Right renal cortex interstitium (tissue), 3 donors: ENCODE measurements around the gene OR2T1. TPM values are rescaled to one million over a fixed set of nuclear protein-coding genes. Genes with fewer than 3 reads are reported as not detected.
"Not testable (repeated sequence)": the region's sequence is repeated elsewhere in the genome, so short reads cannot be mapped to it uniquely, and the experiment has no call there.

Source experiments
- DNase-seq, 3 donors: peaks; one replicate each; pipeline ENCODE4 v3.0.0-alpha.2; 2013; ENCODE audit warnings: low read depth in 3 of 3, low spot score in 2 of 3
- polyA plus RNA-seq, 3 donors: library from polyadenylated mRNA; unstranded; fragments of 120-200 nt; gene quantifications; one replicate each; pipeline ENCODE4 v1.2.1, GENCODE V29; 2013; ENCODE audit not compliant: insufficient read length in 3 of 3

Gene OR2T1
- polyA plus RNA-seq, 3 donors, result not detected

DNA sequence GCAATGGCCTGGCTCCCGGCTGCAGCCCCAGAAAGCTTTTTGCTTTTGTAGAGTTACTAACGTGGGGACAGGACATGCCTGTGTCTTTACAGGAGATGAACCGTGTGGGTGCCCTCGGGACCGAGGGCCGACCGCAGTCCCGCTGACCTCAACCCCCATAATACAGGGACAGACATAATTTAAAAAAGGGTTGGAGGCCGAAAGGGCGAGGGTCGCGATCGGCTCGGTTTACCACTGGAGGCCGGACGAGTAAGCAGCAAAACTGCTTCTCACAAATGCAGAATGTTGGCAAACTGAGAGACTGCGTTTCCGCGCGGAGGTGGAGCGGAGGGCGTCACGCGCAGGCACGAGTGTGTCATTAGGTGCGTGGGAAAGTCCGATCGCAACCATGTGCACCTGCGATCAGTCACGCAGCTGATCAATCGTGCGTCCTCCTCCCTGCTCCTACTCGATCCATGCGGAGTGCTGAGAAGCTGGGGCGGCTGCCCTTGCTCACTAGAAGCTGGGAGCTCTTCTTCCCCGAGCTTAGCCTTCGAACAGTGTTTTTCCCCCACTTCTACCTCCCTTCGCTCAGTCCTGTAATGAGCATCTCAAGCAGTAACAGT lies 31.1 kb downstream of the OR2T1 start:
- DNase-seq, result not testable (repeated sequence)

DNA sequence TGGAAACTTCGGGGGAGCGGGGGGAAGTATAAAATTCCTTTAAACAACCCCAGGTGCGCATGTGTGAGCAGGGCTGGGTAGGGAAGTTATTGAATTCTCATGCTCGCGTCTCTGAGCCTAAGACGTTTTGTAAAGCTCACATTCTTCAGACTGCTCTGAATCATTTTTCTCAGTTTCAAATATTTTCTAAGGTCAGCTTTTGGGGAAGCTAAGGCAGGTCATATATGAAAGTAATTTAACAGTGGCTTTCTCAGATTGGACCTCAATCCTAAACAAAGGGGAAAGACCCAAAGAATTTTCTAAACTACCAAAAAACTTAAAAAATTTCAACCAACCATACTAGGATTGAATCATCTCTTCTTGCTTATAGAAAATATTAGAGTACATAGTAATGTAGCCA lies 32.1 kb downstream of the OR2T1 start:
- not testable (repeated sequence) for DNase-seq

DNA sequence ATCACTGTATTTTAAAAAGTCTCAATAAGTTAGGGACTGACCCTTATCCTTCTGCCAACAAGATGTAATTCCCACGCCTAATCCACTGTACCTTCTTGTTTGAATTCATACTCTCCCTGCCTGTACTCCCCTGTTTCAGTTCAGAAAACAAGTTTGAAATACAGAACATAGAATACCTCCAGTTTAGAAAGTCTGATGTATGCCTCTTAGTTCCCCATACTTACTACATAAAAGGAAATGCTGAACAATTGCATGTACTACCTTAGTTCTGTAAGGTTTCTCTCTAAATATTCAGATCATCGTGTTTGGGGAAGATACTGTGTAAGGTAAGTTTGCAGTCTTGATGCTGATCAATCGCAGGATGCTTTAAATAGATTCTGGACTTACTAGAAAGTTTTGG lies 33.5 kb downstream of the OR2T1 start:
- DNase-seq, result not testable (repeated sequence)

DNA sequence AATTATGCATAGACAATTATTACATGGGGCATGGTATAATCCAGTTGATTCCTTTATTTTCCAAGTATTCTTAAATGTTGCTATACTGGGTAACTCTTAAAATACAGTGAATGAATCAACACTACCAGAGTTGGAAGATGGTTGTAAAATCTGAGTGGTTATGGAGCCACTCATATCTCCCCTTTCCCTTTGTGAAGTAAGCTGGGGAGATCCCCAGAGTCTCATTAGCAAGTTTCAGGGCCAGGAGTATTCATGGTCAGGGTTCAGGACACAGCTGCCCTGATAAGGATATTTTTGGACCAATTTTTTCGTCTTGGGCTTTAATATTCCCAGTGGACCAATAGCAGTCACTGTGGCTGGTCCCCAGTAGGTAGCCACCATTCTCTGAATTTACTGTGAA lies 35.8 kb downstream of the OR2T1 start:
- DNase-seq, result not testable (repeated sequence)

DNA sequence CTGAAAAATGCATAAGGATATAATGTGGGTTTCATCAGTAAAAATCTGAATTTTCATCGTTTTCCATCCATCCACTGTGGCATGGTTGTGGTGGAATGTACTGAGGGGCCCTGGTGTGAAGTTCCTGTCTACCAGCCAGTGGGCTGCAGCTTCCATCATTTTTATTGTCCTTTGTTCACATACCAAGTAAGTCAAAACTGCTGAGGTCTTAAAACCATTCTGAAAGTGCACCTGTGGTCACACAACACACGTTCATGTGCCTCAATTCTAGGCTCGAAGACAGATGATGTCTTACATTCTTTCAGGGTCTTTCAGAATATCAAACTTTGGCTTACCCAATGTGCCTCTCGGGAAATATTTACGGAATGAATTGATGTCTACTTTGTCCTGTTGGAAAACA lies 36.4 kb downstream of the OR2T1 start:
- not testable (repeated sequence) for DNase-seq

DNA sequence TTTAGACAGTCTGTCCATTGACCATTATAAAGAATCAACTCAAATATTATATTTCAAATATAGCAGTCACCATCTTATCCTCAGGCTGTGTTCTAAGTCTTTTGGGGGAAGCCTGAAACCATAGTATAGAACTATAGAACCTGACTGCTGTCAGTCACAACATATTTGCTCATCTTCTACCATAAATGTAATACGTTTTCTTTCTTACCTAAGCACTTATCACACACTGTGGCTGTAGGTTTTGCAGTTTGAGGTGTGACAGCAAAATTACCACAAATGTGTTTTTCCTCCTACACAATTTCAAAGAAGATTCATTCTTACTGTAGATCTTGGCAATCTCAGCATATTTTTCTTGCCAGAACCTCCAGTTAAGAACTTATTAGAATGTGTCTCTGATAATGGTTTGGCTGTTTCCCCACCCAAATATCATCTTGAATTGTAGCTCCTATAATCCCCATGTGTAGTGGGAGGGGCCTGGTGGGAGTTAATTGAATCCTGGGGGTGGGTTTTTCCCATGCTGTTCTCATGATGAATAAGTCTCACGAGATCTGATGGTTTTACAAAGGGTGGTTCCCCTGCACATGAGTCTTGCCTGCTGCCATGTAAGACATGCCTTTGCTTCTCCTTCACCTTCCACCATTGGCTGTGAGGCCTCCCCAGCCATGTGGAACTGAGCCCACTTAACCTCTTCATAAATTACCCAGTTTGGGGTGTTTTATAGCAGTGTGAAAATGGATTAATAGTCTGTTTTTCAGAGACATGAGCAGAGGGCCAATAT lies 39.8 kb downstream of the OR2T1 start:
- DNase-seq, result not testable (repeated sequence)

DNA sequence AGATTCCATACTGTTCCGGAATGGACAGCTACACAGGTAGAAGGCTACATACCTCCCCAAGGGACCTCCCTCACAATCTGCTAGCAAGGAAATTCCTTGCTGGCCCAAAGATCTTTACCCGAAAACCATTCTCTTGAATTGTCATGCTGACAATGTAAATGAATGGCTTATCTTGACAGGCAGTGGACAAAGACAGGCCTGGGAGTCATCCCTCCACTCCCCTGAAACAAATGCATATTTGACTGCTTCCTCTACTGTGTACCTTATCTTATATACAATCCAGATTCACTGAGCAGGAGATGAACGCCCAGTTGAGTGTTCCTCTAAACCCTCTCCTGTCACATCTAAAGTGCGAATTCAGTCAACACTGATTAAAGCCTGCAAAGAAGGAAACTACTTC lies 41.8 kb downstream of the OR2T1 start:
- not testable (repeated sequence) for DNase-seq

DNA sequence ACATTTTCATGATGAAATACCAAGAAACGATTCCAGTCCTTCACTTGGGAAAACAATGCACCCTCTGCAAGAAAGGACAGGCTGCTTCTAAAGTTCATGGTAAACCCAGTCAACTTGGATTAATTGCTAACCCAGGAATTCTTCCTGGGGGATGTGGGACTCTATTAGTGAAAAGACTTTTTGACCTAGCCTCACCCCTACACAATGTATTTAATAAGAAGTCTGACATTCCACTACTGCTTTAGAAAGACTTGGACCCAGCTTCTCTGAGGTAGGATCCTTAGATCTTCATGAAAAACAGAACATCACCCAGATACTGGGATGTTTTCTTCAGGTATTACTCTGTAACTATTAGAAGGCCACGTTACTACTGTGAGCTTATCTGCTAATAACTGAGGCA lies 42.6 kb downstream of the OR2T1 start, which contains the start of gene OR2T2:
OR2T2 (plus strand) TSS at position 239 of the 400 bp plus-strand sequence. CDS start 7,161 bp downstream, outside the sequence.
- DNase-seq, result not testable (repeated sequence)

DNA sequence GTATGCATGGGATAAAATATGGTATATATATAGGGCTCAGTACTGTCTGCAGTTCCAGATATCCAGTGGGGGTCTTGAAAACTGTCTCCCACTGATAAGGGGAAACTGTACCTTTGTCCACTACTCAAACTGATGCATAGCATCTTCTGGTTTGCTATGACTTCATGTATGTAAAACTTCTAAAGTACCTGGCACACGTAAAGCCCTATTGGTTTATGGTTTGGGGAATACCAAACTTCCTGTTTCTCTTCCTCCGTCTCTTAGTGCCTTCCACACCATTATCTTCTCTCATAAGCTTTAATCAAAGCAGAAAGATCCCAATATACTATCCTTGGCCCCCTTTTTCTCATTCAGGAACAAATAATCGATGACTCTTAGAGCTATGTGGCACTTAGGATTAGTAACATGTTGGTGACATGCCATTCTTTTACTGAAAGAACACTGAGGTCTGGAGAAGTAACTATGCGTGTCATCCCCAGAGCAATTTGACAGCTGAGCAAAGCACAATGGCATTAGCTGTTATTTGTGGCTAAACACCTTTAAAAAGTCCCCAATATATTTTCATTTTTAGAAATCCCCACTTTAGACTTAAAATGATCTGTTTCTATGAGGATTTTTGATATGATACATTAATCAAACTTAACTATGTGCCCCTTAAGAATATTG lies 45.7 kb downstream of the OR2T1 start:
- not testable (repeated sequence) for DNase-seq

DNA sequence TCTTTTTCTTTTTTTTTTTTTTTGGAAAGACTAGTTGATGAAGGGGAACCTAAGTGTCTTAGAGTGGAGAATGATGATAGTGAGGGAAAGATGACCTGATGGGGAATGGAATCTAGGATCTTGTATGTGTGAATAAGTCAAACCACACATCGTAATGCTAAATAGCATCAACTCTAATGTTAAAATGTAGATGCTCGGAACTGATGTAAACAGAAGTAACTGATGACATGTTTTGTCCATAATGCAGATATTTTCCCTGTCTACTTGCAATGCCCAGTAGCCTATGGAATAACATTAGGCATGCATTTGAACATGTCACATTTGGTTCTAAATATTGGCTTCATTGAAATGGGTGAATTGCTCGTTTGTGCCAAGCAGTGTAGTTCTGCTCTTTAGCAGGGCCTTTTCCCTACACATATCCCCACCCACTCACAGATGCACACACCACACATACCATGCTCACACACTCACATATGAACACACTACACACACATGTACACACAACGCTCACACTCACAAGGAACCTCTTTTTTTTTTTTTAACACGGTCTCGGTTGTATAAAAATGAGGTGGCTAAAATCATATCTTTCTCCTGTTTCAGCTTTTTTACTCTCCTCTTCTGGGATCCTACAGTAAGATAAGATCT lies 47.1 kb downstream of the OR2T1 start:
- not testable (repeated sequence) for DNase-seq

DNA sequence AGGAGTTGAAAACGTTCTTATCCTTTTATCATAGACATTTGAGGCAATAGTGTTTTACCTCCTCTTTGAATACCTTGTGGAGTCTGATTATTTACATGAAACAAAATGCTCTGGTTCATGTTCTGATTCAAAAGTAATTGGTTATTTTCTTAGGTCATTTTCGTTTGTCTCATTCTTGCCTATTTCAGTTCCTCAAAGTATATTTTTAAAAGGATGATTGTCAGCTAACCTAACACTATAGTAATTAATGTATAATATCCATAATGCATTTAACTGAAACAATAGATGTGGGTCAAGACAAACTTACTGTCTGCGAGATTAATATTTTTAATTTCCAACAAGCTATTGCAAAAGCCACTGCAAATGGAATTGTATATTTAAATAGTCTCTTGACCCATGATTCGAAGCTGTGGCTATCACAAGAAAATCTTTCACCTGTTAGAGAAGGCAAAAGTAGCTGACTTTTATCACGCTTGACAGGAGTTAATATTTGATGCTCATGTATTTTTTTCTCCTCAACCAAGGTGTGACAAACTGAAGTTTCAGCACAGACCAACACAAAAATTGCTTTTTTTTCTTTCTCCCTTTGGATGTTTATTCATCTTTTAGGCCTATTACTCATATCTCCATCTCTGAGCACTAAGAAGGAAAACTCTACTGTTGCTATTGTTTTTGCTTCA lies 47.8 kb downstream of the OR2T1 start:
- DNase-seq, result not testable (repeated sequence)

DNA sequence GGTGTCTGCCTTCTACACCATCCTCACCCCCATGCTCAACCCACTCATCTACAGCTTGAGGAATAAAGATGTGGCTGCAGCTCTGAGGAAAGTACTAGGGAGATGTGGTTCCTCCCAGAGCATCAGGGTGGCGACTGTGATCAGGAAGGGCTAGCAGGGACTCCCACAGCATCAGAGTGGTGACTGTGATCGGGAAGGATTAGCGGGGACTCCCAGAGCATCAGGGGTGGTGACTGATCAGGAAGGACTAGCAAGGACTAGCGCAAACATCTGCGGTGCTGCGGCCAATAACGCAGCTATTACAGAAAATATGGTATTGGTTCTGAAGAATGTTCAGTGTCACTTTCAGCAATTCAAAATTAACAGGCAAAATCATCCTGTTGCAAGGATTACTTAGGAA lies 50.8 kb downstream of the OR2T1 start:
- DNase-seq, result not testable (repeated sequence)

DNA sequence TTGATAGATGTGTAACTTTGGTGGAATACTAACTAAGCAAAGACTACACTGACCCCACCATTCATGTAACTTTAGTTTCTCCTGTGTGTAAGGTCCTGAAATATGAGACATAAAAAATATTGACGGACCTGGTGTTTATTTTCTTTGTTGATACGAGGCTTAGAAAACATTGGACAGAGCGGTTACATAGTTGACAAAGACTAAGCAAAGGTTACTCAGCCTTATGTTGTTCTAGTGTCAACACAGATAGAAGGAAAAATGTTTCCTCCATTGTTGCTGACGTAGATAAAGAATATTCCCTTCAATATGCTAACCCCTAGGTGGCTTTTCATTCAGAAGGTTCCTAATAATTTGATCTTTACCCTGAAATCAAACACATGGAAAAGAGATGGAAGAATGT lies 52.2 kb downstream of the OR2T1 start:
- DNase-seq, result not testable (repeated sequence)

DNA sequence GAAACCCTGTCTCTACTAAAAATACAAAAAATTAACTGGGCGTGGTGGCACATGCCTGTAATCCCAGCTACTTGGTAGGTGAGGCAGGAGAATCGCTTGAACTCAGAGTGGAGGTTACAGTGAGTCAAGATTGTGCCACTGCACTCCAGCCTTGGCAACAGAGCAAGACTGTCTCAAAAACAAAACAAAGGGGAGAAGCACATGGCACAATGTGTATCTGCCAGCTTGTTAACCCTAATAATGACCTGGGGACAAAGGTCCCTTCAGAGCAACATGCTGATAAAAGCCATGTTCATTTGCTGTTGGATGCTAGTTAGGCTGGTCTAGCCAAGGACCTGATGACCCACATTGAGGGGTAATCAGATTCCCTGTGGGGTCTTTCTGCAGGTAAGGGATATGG lies 53.8 kb downstream of the OR2T1 start:
- DNase-seq, result not testable (repeated sequence)

Other genes with a start within 250 kb of the OR2T1 start
- gene OR2M2, start 228.2 kb upstream of the OR2T1 start, polyA plus RNA-seq, result not detected
- under 1 TPM in 2 of 3 donors, not detected in 1; 0.03 TPM for gene OR2M3, start 205.8 kb upstream of the OR2T1 start, polyA plus RNA-seq
- gene OR2M4, start 171.6 kb upstream of the OR2T1 start, polyA plus RNA-seq, result under 1 TPM in 1 of 3 donors, not detected in 2; 0.03 TPM
- gene OR2T33, start 125.1 kb upstream of the OR2T1 start, polyA plus RNA-seq, result not detected
- gene OR2T12, start 99.6 kb upstream of the OR2T1 start, polyA plus RNA-seq, result not detected
- gene OR2M7, start 78.5 kb upstream of the OR2T1 start, polyA plus RNA-seq, result not detected
- not detected for gene OR14C36, start 54.3 kb upstream of the OR2T1 start, polyA plus RNA-seq
- not detected for gene OR2T4, start 41.4 kb upstream of the OR2T1 start, polyA plus RNA-seq
- gene OR2T6, start 27.3 kb upstream of the OR2T1 start, polyA plus RNA-seq, result under 1 TPM; 0.03 to 0.17 (median 0.08) TPM
- not detected for gene OR2T2, start 42.6 kb downstream of the OR2T1 start, polyA plus RNA-seq
- gene OR2T3, start 70.3 kb downstream of the OR2T1 start, polyA plus RNA-seq, result not detected
- not detected for gene OR2T5, start 85.5 kb downstream of the OR2T1 start, polyA plus RNA-seq
- under 1 TPM in 2 of 3 donors, not detected in 1; 0.03 to 0.06 TPM for gene OR2G6, start 105.0 kb downstream of the OR2T1 start, polyA plus RNA-seq
- gene OR2T29, start 159.7 kb downstream of the OR2T1 start, polyA plus RNA-seq, result not detected
- gene OR2T34, start 171.7 kb downstream of the OR2T1 start, polyA plus RNA-seq, result not detected
- gene OR2T10, start 194.7 kb downstream of the OR2T1 start, polyA plus RNA-seq, result under 1 TPM in 2 of 3 donors, not detected in 1; 0.16 to 0.24 TPM
- not detected for gene OR2T11, start 232.0 kb downstream of the OR2T1 start, polyA plus RNA-seq
- not detected for gene OR2T35, start 242.2 kb downstream of the OR2T1 start, polyA plus RNA-seq